ENCODE results near the gene C19orf85. TPM values are rescaled to one million over a fixed set of nuclear protein-coding genes. Genes with fewer than 3 reads are reported as not detected.
A peak's percentile ranks its signal among the peaks of the same experiment; 100 is the strongest.

C19orf85 gene
- total RNA-seq, 1 donor from 2014 or later = not detected

DNA sequence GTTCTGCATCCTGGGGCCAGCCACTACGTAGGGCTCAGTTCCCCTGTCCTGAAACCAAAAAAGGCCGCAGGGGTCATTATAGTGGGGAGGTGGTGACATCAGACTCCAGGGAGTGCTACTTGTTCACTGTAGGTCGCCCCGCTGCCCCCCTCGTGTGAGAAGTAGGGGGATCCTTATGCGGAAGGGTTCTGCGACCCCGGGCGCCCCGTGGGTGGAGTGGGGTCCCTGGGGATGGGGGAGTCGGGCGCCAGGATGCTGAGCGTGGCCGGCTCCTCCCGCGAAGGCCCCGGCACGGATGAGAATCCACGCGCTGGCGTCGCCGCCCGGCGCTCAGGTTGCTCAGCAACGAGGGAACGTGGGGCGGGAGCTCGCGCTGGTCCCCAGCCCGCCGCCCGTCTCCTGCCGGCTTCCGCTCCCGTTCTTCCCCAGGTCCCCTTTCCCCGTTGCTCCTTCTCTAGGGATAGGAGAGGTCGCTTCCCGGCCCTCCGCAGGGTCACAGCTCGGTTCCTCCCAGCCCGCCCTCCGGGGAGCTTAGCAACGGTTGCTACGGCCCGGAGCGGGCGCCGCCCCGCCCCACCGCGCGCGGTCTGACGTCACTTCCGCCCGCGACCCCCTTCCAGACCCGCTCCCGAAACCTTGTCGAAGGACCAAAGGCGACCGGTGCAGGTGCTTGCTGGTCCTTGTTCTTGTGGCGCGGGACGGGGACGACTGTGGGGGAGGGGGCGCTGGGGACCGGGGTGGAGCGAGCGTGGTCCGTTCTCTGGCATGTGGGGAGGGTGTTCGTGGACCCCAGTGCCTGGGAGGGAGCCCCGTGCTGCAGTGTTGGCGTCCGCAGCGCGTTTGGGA is 20.3 kb upstream of the C19orf85 start, which contains the start of gene NAT14:
TSS of gene NAT14 (plus strand) at position 596 of the 846 bp plus-strand sequence. CDS start 521 bp downstream, outside the sequence.
- TF ChIP-seq, protein P1, sequence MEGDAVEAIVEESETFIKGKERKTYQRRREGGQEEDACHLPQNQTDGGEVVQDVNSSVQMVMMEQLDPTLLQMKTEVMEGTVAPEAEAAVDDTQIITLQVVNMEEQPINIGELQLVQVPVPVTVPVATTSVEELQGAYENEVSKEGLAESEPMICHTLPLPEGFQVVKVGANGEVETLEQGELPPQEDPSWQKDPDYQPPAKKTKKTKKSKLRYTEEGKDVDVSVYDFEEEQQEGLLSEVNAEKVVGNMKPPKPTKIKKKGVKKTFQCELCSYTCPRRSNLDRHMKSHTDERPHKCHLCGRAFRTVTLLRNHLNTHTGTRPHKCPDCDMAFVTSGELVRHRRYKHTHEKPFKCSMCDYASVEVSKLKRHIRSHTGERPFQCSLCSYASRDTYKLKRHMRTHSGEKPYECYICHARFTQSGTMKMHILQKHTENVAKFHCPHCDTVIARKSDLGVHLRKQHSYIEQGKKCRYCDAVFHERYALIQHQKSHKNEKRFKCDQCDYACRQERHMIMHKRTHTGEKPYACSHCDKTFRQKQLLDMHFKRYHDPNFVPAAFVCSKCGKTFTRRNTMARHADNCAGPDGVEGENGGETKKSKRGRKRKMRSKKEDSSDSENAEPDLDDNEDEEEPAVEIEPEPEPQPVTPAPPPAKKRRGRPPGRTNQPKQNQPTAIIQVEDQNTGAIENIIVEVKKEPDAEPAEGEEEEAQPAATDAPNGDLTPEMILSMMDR (conservative IDR thresholded peaks at IDR 0.05) = no peak
- Mint-ChIP-seq H3K4me1 (peaks cover 21% of the 10 kb centered on the region), H3K9me3 (no peaks in the 10 kb centered on the region)

DNA sequence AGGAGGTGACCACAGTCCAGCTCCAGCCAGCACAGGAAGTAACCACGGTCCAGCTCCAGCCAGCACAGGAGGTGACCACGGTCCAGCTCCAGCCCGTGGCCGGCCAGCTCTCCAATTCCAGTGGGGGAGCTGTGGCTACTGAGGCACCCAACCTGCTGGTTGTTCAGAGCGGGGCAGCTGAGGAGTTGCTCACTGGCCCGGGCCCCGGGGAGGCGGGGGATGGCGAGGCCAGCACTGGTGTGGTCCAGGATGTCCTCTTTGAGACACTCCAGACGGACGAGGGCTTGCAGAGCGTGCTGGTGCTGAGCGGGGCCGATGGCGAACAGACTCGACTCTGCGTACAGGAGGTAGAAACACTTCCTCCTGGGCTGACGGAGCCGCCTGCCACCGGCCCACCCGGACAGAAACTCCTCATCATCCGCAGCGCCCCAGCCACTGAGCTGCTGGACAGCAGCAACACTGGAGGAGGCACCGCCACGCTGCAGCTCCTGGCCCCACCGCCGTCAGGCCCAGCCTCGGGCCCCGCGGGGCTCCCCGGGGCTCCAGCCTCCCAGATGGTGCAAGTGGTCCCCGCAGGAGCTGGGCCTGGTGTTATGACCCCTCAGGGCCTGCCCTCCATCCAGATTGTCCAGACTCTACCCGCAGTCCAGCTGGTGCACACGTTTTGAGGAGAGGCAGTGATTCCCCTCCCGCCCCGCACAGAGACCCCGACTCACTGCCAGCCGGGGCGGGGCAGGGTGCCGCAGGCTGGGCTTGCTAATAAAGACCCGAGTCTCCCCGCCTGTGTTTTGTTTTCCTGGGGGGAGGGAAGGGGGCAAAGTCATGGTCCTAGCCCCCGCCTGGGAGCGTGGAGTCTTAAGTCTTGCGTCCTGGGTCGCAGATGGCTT is 19.4 kb upstream of the C19orf85 start:
- H3K4me1 Mint-ChIP-seq = peaks cover 30% of the 10 kb centered on the region
- no peaks in the 10 kb centered on the region for H3K36me3 Mint-ChIP-seq (ENCODE audit: low read depth)
- H3K4me3 Mint-ChIP-seq = peak overlapping the region; percentile 90
- TF ChIP-seq, protein P1 (conservative IDR thresholded peaks at IDR 0.05) = no peak
- no peaks in the 10 kb centered on the region for H3K9me3 Mint-ChIP-seq
- no peak overlapping the region for H3K27ac Mint-ChIP-seq (ENCODE audit: unreplicated experiment)
- H3K27me3 Mint-ChIP-seq (ENCODE audit: low read depth) = peaks cover 3% of the 10 kb centered on the region
- DNase-seq (ENCODE audit: low read depth, low spot score) = no peak

More for the DNA sequence above, 20.3 kb upstream of the C19orf85 start, which contains the start of gene NAT14:
- H3K4me3 Mint-ChIP-seq = peak within 1 kb of the TSS; percentile 90
- H3K36me3 Mint-ChIP-seq (ENCODE audit: low read depth) = no peaks in the 10 kb centered on the region
- H3K27ac Mint-ChIP-seq (ENCODE audit: unreplicated experiment) = peak within 1 kb of the TSS; percentile 96
- peak; percentile 80 for DNase-seq (ENCODE audit: low read depth, low spot score)
- H3K27me3 Mint-ChIP-seq (ENCODE audit: low read depth) = peaks cover 3% of the 10 kb centered on the region

DNA sequence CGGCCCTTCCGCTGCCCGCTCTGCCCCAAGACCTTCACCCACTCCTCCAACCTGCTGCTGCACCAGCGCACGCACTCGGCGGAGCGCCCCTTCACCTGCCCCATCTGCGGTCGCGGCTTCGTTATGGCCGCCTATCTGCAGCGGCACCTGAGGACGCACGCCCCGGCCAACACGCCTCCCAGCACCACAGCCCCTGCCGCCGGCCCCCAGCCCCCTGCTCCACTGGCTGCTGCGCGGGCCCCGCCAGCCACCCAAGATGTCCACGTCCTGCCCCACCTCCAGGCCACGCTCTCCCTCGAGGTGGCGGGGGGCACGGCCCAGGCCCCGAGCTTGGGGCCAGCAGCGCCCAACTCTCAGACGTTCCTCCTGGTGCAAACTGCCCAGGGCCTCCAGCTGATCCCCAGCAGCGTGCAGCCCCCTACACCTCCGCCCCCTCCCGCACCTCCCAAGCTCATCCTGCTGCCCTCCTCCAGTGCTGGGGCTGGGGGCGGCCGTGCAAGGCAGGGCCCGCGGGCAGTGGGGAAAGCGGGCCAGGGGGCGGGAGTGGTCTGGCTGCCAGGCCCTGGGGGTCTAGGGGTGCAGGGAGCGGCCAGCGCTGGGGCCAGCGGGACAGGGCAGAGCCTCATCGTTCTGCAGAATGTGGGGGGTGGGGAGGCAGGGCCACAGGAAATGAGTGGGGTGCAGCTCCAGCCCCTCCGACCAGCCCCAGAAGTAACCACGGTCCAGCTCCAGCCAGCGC is 18.6 kb upstream of the C19orf85 start:
- Mint-ChIP-seq H3K27ac (ENCODE audit: unreplicated experiment) (no peak overlapping the region), H3K36me3 (ENCODE audit: low read depth) (no peaks in the 10 kb centered on the region), H3K9me3 (no peaks in the 10 kb centered on the region), H3K4me3 (no peak overlapping the region), H3K4me1 (peaks cover 35% of the 10 kb centered on the region), H3K27me3 (ENCODE audit: low read depth) (peaks cover 3% of the 10 kb centered on the region)
- TF ChIP-seq, protein P1 (conservative IDR thresholded peaks at IDR 0.05) = no peak
- DNase-seq (ENCODE audit: low read depth, low spot score) = no peak

DNA sequence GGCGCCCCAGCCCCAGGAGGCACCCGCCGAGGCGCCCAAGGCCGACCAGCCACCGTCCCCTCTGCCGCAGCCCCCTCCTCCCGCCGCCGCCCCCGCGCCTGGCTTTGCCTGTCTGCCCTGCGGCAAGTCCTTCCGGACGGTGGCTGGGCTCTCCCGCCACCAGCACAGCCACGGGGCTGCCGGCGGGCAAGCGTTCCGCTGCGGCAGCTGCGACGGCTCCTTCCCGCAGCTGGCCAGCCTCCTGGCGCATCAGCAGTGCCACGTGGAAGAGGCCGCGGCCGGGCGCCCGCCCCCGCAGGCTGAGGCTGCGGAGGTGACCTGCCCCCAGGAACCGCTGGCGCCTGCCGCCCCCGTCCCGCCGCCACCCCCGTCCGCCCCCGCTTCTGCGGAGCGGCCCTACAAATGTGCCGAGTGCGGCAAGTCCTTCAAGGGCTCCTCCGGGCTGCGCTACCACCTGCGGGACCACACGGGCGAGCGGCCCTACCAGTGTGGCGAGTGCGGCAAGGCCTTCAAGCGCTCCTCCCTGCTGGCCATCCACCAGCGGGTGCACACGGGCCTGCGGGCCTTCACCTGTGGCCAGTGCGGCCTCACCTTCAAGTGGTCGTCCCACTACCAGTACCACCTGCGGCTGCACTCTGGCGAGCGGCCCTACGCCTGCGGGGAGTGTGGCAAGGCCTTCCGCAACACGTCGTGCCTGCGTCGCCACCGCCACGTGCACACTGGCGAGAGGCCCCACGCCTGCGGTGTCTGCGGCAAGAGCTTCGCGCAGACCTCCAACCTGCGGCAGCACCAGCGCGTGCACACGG is 17.8 kb upstream of the C19orf85 start:
- DNase-seq (ENCODE audit: low read depth, low spot score) = no peak
- TF ChIP-seq, protein P1 (conservative IDR thresholded peaks at IDR 0.05) = no peak
- Mint-ChIP-seq H3K27ac (ENCODE audit: unreplicated experiment) (no peak overlapping the region), H3K36me3 (ENCODE audit: low read depth) (no peaks in the 10 kb centered on the region), H3K27me3 (ENCODE audit: low read depth) (peaks cover 3% of the 10 kb centered on the region), H3K4me1 (peaks cover 36% of the 10 kb centered on the region), H3K9me3 (no peaks in the 10 kb centered on the region), H3K4me3 (no peak overlapping the region)

Measured in neural crest cell (in vitro differentiated cells).